HG03196 (cell line): ENCODE data around the gene TAPBPL.
"Not testable (repeated sequence)": the region's sequence is repeated elsewhere in the genome, so short reads cannot be mapped to it uniquely, and the experiment has no call there.

Experiments used
- ATAC-seq: cut with Tn5 transposase; IDR thresholded peaks from one replicate; pipeline ENCODE4 v1.9.1; 2021; ENCODE audit not compliant: unreplicated experiment

Gene TAPBPL

GRCh38 chr12:6451348-6452244, at the start of gene TAPBPL:
TAPBPL (plus strand) TSS chr12:6452042; CDS start chr12:6452249, 207 bp downstream.
- peak; percentile 60 for ATAC-seq

DNA sequence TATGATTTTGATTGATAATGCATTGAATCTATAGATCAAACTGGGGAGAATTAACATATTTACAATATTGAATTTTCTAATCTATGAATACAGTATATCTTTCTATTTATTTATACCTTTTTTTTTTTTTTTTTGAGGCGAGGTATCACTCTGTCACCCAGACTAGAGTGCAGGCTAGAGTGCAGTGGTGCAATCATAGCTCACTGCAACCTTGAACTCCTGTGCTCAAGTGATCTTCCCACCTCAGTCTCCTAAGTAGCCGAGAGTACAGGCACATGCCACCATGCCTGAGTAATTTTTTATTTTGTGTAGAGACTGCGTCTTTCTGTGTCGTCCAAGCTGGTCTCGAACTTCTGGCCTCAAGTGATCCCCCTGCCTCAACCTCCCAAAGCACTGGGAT, 47.5 kb upstream of the TAPBPL start:
- ATAC-seq: no peak

DNA sequence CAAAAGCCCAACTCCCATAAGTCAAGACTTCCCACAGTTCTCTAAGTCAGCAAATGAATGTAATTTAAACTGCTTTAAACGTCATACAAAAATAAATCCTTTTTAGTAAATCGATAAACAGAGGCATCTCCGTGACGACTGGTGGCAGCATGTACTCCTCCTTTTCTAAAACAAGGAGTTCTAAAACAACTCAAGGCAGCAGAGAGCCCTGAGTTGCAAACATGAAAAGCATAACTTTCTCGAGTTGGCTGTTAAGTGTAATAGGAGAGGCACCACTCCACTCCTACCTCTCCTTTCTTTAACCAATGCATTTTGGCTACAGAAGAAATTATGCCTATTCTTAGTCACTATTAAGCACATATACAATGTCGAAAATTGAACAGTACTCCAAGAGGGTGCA, 45.9 kb upstream of the TAPBPL start:
- no peak for ATAC-seq

DNA sequence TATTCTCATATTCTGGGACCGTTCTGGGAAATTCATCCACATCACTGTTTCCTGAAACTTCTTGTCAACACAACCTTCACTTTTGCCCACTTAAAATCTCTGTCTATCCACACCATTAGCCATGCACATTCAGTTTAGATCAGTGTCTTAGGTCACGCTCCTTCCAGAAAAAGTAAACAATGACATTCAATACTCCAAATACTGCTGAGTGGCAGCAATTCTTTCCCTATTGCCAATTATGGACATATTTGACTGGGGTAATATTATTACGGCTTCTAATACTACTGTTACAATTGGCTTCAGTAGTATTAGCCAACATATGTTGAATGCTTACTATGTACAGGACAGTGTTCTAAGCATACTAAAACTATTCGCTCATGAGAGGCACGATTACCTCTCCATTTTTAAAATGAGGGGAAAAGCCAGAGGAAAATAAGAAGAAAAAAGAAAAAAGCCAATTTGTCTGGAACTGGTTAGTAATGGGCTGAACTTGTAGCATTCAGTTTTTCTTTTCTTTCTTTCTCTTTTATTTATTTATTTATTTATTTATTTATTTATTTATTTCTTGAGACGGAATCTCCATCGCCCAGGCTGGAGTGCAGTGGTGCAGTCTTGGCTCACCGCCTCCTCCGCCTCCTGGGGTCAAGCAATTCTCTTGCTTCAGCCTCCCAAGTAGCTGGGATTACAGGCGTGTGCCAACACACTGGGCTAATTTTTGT, 44.4 kb upstream of the TAPBPL start:
- ATAC-seq: no peak

- ATAC-seq: no peak
These were observed 35.2 kb upstream of the TAPBPL start for GRCh38 chr12:6416596-6416995.

DNA sequence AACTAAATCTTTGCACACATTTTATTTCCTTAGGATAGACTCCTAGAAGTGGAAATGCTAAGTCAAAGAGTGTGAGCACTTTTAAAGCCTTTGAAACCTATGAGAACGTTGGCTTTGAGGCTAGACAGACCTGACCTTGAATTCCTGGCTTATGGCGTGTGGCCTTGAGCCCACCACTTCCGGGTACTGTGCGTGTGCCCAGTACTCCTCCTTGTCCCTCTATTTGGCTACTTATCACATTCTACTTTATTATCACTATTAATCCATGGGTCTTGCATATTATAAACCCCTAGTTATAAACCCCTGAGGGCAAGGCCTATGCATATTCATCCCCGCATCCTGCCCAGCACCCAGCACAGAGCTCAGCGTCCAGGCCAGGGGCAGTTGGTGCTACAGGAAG, 33.0 kb upstream of the TAPBPL start:
- no peak for ATAC-seq

DNA sequence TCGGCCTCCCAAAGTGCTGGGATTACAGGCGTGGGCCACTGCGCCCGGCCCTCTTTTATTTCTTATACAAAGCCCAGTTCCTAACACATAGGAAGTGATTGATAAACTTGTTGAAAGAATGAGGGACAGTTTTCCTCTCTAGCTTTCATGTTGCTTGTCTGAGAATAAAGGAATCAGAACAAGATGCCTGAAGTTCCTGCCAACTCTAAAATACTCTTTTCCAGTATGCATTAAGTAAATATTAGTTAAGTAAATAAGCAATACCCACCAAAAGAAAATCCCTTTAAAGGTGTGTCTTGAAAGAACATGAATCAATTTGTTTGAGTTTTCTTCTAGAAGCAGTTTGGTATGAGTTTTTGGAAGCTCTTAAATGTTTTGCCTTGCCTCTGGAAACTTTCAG, 31.5 kb upstream of the TAPBPL start:
- no peak for ATAC-seq

DNA sequence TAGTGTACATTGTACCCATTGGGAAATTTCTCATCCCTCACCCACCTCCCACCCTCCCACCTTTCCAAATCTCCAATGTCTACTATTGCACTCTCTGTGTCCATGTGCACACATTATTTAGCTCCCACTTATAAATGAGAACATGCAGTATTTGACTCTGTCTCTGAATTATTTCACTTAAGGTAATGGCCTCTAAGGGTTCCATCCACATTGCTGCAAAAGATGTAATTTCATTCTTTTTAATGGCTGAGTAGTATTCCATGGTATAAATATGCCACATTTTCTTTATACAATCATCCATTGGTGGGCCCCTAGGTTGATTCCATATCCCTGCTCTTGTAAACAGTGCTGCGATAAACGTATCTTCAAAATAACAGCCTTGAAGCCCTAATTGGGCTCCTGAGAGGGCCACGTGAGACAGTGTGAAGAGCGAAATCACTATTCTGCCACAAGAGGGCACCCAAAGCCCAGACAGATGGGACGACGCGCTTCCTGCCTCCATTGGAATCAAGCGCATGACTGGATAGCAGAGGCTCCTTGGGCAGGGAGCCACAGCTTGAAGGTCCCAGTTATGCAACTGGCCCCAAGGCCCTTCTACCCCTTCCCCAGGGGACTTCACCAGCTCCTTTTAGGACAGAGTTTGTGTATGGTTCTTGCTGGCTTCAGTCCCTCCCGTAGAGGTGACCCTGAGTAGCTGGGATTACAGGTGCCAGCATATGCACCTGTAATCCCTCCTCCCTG, 28.4 kb upstream of the TAPBPL start:
- peak; percentile 39 for ATAC-seq

GRCh38 chr12:6424008-6424347, 27.9 kb upstream of the TAPBPL start:
- ATAC-seq: no peak

DNA sequence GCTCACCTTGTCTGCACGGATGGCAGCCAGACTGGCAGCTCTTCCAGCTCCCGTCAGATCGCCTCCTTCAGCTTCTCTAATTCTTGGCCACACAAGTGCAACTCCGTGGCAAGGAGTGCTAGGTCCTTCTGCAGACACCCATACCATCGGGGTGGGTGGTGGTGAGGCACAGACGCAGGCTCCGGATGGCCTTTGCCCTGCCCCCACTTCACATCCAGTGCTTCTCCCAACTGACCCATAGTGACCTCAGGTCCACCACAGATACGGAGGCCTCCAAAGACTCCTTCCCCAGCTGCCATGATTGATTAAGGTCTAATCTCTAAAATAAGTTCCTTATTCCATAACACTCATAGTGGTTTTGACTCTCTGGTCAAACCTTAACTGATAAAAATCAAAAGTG, 27.0 kb upstream of the TAPBPL start:
- no peak for ATAC-seq

DNA sequence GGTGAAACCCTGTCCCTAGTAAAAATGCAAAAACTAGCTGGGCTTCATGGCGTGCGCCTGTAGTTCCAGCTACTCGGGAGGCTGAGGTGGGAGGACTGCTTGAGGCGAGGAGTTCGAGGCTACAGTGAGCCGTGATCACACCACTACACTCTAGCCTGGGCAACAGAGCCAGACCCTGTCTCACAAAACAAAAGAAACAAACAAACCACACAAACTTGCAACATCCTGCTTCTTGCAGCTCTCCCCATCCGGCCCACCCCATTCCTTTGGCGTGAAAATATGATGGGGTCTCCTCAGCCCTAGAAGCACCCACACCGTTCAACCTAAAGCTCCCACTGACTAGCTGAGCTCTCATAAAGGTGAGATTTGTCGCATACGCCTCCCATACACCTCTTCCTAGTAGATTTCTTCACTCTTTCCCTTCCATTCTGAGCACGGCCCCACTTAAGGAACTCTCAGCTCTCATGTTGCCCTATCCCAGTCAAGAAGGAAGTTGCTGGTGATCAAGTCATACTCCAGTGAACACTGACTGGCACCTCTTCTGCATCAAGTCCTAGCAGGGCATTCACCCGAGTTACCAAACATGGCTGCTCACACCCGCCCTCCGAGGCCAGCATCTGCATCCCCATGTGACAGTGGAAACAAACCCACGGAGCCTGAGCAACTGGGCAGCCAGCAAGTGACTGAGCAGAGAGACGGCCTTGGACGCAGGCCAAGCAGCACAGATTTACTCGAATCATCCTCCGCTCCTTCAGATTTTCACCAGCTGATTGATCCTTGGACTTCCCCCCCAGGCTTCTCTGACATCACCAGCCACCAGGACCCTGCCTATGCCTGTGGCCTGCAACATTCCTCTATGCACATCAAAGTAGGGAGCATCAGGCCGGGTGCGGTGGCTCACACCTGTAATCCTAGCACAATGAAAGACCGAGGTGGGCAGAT, 26.0 kb upstream of the TAPBPL start:
- ATAC-seq: peak; percentile 27

- ATAC-seq: peak; percentile 65
These were observed 24.8 kb upstream of the TAPBPL start for GRCh38 chr12:6426882-6427671.

DNA sequence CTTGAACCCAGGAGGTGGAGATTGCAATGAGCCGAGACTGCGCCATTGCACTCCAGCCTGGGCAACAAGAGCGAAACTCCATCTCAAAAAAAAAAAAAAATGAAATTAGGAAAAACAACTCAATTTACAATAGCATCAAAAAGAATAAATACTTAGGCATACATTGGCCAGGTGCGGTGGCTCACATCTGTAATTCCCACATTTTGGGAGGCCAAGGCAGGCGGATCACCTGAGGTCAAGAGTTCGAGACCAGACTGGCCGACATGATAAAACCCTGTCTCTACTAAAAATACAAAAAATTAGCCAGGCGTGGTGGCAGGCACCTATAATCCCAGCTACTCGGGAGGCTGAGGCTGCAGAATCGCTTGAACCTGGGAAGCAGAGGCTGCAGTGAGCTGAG, 24.0 kb upstream of the TAPBPL start:
- ATAC-seq: not testable (repeated sequence)

DNA sequence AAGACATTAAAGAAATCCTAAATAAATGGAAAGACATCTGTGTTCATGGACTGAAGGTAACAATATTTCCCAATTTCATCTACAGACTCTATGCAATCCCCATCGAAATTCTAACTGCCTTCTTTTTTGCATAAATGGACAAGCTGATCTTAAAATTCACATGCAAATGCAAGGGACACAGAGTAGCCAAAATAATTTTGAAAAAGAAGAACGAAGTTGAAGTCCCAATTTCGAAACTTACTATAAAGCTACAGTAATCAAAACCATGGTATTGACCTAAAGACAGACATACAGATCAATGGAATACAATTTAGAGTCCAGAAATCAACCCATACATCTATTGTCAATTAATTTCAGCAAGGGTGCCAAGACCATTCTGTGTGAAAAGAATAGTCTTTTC, 23.5 kb upstream of the TAPBPL start:
- ATAC-seq: no peak

- ATAC-seq: no peak
These were observed 21.5 kb upstream of the TAPBPL start for GRCh38 chr12:6430124-6430989.

DNA sequence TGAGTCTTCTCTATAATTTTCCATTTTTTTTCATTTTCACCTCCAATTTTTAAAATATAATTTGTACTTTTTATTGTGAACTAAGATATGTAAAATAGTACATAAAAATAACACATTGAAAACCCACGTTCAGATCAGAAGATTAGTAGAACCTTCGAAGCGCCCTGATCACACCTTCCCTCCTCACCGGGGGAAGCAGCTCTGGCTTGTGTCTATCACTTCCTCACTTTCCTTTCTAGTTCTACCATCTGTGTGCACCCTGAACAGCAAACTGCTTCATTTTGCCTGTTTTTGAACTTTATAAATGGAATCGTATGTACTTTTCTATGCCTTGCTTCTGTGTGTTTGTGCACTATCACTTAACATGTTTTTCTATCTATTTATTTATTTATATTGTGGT, 18.9 kb upstream of the TAPBPL start:
- no peak for ATAC-seq

DNA sequence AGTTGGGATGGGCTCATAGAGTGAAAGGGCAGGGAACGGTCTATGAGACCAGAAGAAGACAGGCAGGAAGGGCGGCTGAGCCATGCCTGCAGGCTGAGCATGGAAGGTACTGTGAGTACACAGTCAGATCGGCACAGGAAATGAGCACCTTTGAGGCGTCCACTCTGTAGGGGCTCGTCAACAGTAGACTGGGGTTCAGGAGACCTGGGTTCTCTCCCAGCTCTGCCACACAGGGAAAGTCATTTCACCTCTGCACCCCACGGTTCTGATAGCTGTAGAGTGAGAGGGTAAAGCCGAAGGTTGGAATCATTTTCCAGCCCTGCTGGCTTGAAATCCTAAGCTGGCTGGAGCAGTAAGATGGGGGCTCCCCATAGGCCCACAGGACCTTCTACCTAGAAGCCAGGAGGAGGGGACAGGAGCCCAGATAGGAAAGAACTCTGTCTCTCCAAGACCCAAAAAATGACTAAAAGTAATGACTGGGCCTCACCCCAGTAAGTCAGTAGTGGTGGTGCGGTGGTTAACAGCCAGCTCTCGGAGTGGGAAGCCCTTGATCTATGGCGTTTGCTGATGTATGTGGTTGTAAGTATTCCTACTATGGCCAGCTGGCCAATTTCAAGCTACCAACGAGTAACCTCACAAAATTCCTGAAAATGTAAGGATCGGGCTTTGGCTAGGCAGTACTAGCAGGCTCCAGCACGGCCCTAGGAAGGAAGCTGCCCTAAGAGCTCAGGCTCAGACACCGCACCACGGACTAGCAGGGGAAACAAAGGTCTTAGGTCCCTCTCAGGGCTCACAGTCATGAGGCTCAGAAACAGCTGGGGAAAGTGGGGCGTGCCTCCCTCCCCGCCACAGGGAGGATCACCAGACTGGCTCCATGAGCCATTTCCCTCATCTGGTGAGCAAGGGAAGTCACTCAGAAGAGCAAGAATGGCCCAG, 17.4 kb upstream of the TAPBPL start:
- ATAC-seq: no peak
